Heart left ventricle (tissue), 13 donors: ENCODE measurements around the gene ANAPC1.

Experiments used
- POLR2A ChIP-seq, 2 donors: fragments of 450-650 bp; IDR thresholded peaks; one replicate each; pipeline ENCODE4 v1.6.1; 2017; ENCODE audit warnings: antibody characterized with exemption in 2 of 2, mild to moderate bottlenecking in 2 of 2, moderate library complexity in 2 of 2
- TF ChIP-seq, protein P1 (sequence below), 12 donors: fragments of 200-600 bp; sonication (generic) in 4 of 12; IDR thresholded peaks; one replicate each; pipeline versions ENCODE4 v1.5.0 to v1.8.0; 2018 to 2022; ENCODE audit warnings: antibody characterized with exemption in 12 of 12, mild to moderate bottlenecking in 5 of 12
- donor health status: ischemic (EF 13 %, LVEDD 7.1; RV severe dilation, severe dysfunction).
- donor health status: DM: no; HTN: yes; CAD: no.
- donor health status: DM: no; HTN: no; CAD: no.
- donor health status: ischemic (EF 25% LVEDD 6.9; RV normal size, moderate dysfunction).
- donor health status: ischemic (EF 25% LVEDD 5.7; RV mildly dilated, moderate dysfunction).
- donor health status: ischemic (EF 35%, LVEDD 5.7; RV mildly dilated, moderate dysfunction).
- donor health status: nonischemic (EF 11% LVEDD 7.7; RV severe dilation, severe dysfunction).
- donor health status: DM: yes; HTN: yes; CAD: no.
- donor health status: PGD.
- donor health status: ischemic (EF 29% LVEDD 5.4; RV normal size, mild dysfunction).
- donor health status: nonischemic (EF 23%, LVEDD 6.1; RV moderate dilation, normal function).

DNA sequence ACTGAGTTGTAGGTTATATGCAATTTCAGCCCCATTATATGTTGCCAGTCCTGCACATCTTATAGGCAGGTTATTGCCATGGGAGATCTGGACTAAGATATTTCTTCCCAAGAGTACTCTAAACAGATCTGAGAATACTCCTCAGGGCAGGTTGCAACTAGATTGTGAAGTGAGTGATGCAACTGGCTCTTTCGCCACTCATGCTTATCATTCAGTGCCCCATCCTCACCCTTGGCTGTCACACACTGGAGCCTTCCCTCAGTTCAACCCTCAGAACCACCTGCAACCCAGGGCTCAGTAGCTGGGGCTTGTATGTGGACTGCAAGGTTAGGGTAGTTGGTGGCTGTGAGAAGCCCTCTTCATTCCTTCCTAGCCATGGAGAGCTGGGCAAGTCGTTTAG lies 28.6 kb upstream of the ANAPC1 start:
- TF ChIP-seq, protein P1, sequence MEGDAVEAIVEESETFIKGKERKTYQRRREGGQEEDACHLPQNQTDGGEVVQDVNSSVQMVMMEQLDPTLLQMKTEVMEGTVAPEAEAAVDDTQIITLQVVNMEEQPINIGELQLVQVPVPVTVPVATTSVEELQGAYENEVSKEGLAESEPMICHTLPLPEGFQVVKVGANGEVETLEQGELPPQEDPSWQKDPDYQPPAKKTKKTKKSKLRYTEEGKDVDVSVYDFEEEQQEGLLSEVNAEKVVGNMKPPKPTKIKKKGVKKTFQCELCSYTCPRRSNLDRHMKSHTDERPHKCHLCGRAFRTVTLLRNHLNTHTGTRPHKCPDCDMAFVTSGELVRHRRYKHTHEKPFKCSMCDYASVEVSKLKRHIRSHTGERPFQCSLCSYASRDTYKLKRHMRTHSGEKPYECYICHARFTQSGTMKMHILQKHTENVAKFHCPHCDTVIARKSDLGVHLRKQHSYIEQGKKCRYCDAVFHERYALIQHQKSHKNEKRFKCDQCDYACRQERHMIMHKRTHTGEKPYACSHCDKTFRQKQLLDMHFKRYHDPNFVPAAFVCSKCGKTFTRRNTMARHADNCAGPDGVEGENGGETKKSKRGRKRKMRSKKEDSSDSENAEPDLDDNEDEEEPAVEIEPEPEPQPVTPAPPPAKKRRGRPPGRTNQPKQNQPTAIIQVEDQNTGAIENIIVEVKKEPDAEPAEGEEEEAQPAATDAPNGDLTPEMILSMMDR (IDR thresholded peaks at IDR 0.05), result no peak
- no peak for TF ChIP-seq POLR2A (IDR thresholded peaks at IDR 0.05)
